ENCODE data around the gene CECR2. TPM values are rescaled to one million over a fixed set of nuclear protein-coding genes. Genes with fewer than 3 reads are reported as not detected.

Gene CECR2
- total RNA-seq, 4 donors from 2014 or later, result 12.3 to 29.6 (median 20.4) TPM

GRCh38 chr22:17443405-17444203, 74.3 kb downstream of the CECR2 start:
- no peaks in the 10 kb centered on the region for H3K27me3 ChIP-seq
- no peaks in the 10 kb centered on the region for H3K9me3 ChIP-seq
- intact Hi-C loops (cut with DNase I; ENCODE audit: low total_unique reads) (loop anchor here (5.0 kb wide), 2 partner anchors 36 to 271 kb away; no protein-coding TSS in a partner anchor), in situ Hi-C loops (cut with MboI; ENCODE audit: low sequenced_read_pairs in 4 of 4) (no loop called here)
- peaks cover 42 to 60% of the 10 kb centered on the region in 2 donors for H3K4me1 ChIP-seq
- peak overlapping the region; percentile 42 to 50 (median 42) for H3K4me3 ChIP-seq
- TF ChIP-seq POLR2A (IDR thresholded peaks at IDR 0.05) (peak in 1 of 2 donors; percentile 71), CTCF (IDR thresholded peaks at IDR 0.05 in 4 of 5, conservative IDR thresholded peaks at IDR 0.05 in 1 of 5) (no peak)
- H3K36me3 ChIP-seq, result no peaks in the 10 kb centered on the region
- H3K27ac ChIP-seq, result peak overlapping the region; percentile 90 to 96 (median 94)
- DNase-seq (peak; percentile 29 to 70), ATAC-seq (peak; percentile 86 to 87)

GRCh38 chr22:17444204-17444504, 74.9 kb downstream of the CECR2 start:
- no peaks in the 10 kb centered on the region for H3K36me3 ChIP-seq
- ATAC-seq (peak; percentile 88 to 92), DNase-seq (peak; percentile 75 to 81)
- no peaks in the 10 kb centered on the region for H3K27me3 ChIP-seq
- peak overlapping the region; percentile 42 to 50 (median 42) for H3K4me3 ChIP-seq
- TF ChIP-seq POLR2A (IDR thresholded peaks at IDR 0.05) (peak in 1 of 2 donors; percentile 20), CTCF (IDR thresholded peaks at IDR 0.05 in 4 of 5, conservative IDR thresholded peaks at IDR 0.05 in 1 of 5) (peak in 1 of 5 experiments; percentile 12)
- H3K9me3 ChIP-seq, result no peaks in the 10 kb centered on the region
- peak overlapping the region; percentile 90 to 96 (median 94) for H3K27ac ChIP-seq
- in situ Hi-C loops (cut with MboI; ENCODE audit: low sequenced_read_pairs in 4 of 4) (no loop called here), intact Hi-C loops (cut with DNase I; ENCODE audit: low total_unique reads) (loop anchor here (5.0 kb wide), 2 partner anchors 37 to 272 kb away; no protein-coding TSS in a partner anchor)
- H3K4me1 ChIP-seq, result peaks cover 38 to 55% of the 10 kb centered on the region in 2 donors

- Histone ChIP-seq H3K4me1 (peaks cover 40 to 46% of the 10 kb centered on the region in 2 donors), H3K27me3 (no peaks in the 10 kb centered on the region), H3K9me3 (no peaks in the 10 kb centered on the region), H3K27ac (peak overlapping the region in 1 of 4 donors; percentile 93), H3K4me3 (no peak overlapping the region), H3K36me3 (no peaks in the 10 kb centered on the region)
- in situ Hi-C loops (cut with MboI; ENCODE audit: low sequenced_read_pairs in 4 of 4) (no loop called here), intact Hi-C loops (cut with DNase I; ENCODE audit: low total_unique reads) (no loop called here)
- ATAC-seq (no peak), DNase-seq (no peak)
- TF ChIP-seq CTCF (IDR thresholded peaks at IDR 0.05 in 4 of 5, conservative IDR thresholded peaks at IDR 0.05 in 1 of 5), result no peak
- TF ChIP-seq POLR2A (IDR thresholded peaks at IDR 0.05), result no peak
These were observed 77.4 kb downstream of the CECR2 start for GRCh38 chr22:17446698-17447097.

GRCh38 chr22:17451316-17451715, 82.1 kb downstream of the CECR2 start:
- DNase-seq, result no peak
- TF ChIP-seq POLR2A (IDR thresholded peaks at IDR 0.05), result no peak
- no peak for TF ChIP-seq CTCF (IDR thresholded peaks at IDR 0.05 in 4 of 5, conservative IDR thresholded peaks at IDR 0.05 in 1 of 5)
- no peaks in the 10 kb centered on the region for H3K9me3 ChIP-seq
- H3K36me3 ChIP-seq, result no peaks in the 10 kb centered on the region
- no peak for ATAC-seq
- H3K27ac ChIP-seq, result no peak overlapping the region
- H3K27me3 ChIP-seq, result no peaks in the 10 kb centered on the region
- no peak overlapping the region for H3K4me3 ChIP-seq
- in situ Hi-C loops (cut with MboI; ENCODE audit: low sequenced_read_pairs in 4 of 4) (no loop called here), intact Hi-C loops (cut with DNase I; ENCODE audit: low total_unique reads) (no loop called here)
- H3K4me1 ChIP-seq, result peaks cover 9 to 17% of the 10 kb centered on the region in 2 donors

Measured in gastrocnemius medialis (tissue), 4 donors.